HG02852 (cell line): ENCODE data around the gene S1PR3.

Experiments
- ATAC-seq: cut with Tn5 transposase; IDR thresholded peaks from one replicate; pipeline ENCODE4 v1.9.1; 2021; ENCODE audit warnings: mild to moderate bottlenecking, moderate library complexity; ENCODE audit not compliant: unreplicated experiment

S1PR3 gene

DNA sequence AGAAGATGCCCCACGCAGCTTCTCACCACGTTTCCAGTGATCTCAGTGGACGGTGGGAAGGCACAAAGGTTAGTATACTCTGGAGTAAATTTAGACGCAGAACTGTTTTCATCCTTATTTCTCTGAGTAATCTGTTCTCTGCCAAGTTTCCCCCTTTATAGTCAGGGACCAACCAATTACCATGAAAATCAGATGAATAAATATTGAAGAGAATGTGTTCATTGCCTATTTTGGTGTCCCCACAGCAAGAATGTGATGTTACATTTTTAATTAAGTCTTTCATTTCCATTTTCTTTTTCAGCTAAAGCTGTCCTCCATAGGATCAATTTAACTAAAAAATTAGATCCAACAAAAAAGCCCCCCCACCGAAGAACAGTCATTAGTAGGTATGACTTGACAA, 41.4 kb downstream of the S1PR3 start:
- no peak for ATAC-seq

GRCh38 chr9:89036383-89036782, 45.1 kb downstream of the S1PR3 start:
- no peak for ATAC-seq

- no peak for ATAC-seq
Observed at GRCh38 chr9:89036891-89037290, 45.6 kb downstream of the S1PR3 start.

DNA sequence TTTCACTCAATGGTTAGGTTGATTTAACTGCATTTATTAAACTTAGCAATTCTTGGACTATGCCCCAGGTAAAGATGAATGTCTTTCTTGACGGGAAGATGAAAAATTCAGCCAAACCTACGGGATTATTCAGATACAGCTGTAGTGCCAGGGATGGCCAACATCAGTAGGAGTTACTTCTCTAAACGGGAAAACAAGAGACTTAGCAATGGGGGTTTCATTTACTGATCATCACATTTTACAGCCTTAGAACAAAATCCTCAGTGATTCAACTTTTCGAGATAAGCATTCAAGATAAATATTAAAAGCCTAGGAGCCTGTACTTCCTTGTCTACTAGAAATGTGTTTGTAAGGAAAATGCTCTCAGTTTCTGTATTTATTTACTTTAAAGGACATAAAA, 46.1 kb downstream of the S1PR3 start:
- ATAC-seq = no peak

DNA sequence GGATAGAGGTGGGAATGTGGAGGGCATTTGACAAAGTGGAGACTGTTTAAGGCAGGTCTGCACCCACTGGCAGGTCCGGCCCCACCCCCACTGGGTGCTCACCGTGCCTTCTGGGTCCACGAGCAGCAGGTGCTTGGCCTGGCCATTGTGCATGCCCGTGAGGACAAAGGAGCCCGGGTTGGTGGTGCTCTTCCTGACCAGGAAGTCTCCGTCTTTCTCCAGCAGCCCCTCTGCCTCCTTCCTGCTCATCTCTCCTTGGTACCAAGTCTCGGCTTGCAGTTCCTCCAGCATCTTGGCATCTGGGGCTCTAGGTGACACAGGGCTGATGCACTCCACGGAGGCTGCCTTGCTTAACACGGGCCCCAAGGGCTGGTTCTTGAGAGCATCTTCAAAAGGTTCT, 46.6 kb downstream of the S1PR3 start:
- no peak for ATAC-seq

GRCh38 chr9:89038382-89039103, 47.3 kb downstream of the S1PR3 start:
- ATAC-seq = no peak

DNA sequence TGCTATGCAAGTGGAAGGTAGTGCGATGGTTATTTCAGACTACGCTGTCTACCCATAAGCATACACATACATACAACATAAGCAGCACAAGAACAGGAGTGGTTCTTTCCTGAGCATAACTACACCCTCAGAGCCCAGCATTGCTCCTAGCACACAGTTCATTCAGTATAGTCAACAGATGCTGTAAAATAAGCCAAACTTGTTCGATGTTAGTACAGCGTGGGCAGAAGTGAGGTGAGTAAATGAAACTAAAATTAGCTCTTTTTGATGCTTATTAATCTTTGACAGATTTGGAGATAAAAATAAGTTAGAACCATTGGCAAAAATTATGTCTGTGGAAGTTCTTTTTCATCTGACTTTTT, 47.8 kb downstream of the S1PR3 start:
- no peak for ATAC-seq

DNA sequence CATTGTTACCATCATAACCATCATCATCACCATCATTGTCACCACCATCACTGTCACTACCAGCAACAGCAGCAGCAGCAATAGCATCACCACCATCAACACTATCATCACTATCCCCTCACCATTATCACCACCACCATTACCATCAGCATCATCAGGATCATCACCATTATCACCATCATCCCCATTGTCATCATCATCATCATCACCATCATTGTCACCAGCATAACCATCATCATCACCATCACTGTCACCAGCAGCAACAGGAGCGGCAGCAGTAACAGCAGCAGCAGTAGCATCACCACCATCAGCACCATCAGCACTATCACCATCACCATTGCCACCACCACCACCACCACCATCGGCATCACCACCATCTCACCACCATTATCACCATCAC, 48.4 kb downstream of the S1PR3 start:
- no peak for ATAC-seq

GRCh38 chr9:89042984-89043383, 51.7 kb downstream of the S1PR3 start:
- ATAC-seq = no peak

- ATAC-seq = no peak
Observed at GRCh38 chr9:89044104-89044503, 52.8 kb downstream of the S1PR3 start.

DNA sequence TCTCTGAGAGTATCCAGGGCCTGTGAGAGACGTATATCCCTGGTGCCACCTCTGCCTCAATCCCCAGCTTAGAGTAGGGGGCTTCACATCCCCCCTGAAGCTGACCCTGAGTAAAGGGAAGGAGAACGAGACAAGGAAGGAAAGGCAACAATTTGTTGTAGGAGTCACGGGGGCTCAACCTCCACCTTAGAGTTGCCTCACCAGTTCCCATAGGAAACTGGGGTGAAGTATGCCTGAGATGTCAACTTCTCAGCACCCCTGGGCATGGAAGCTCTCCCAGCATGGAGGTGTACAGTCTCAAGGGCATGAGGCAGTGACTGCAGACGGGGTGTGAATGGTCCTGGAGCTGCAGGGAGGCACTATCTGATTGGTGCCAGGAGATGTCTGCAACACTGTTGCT, 53.6 kb downstream of the S1PR3 start:
- no peak for ATAC-seq

DNA sequence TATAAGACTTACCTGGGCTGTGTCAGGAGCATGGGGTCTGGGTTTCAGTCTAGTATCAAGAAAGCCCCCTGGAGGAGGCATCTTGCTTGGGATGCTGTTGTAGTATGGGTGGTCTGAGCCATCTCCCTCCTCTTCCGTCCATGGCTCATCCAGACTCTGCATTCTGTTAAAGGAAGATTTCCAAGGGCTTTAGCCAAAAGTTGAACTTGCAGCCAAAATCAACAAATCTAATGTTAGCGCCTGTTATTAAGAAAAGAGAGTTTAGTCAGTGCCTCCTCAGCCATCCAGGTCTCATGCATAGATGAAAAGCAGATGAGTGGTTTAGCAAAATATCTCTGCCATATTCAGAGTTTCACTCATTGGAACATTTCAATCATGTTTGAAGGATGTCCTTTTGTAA, 55.6 kb downstream of the S1PR3 start:
- ATAC-seq = no peak

DNA sequence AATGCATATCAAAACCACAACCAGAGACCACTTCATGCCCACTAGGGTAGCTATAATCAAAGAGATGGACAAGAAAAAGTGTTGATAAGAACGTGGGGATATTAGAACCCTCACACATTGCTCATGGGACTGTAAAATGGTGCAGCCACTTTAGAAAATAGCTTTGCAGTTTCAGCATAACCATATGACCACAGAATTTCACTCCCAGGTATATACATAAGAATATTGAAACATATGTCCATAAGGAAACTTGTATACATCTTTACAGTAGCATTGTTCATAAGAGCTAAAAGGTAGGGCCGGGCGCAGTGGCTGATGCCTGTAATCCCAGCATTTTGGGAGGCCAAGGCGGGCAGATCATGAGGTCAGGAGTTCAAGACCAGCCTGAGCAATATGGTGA, 56.4 kb downstream of the S1PR3 start:
- ATAC-seq = no peak

DNA sequence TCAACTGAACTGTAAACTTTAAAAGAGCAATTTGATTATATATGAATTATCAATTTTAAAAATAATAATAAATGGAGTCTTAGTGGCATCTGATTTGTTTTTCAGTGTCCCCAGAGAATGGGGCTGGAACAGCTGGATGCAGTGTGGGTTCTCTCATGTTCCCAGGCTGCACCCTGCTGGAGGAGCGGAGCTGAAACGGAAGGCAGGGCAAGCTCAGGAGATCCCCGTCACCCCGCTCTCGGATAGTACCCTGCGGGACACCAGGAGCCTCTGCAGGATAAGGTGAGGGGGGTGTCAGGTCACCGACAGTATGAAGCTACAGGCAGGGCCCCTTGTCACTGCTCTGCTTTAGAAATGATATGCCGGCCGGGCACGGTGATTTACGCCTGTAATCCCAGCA, 57.3 kb downstream of the S1PR3 start:
- ATAC-seq = no peak

- ATAC-seq = no peak
Observed at GRCh38 chr9:89049646-89050045, 58.4 kb downstream of the S1PR3 start.

DNA sequence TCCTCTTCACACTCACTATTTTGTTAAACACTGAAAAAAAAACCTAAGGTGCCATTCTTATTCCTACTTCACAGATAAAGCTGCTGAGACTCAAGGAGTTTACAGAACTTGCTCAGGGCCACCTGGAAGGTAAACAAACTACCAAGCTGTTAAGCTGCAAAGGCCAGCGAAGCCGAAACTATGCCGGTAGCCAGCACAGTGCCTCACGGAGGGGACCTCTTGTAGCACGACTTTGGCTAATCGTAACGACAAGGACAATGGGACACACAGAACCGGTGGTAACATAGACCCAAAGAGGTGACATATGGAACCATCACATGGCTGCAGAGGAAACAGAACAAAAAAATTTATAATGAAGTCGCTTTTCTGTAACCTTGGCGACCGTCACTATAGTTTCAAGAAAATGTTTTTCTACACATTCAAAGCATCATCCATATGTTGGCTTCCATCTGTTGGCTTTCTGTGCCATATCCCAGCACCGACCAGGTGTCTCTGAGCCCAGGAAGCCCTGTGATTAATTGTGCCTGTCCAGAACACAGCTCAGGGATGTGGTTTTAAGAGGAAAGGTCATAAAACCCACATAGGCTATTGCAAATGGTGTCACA, 60.3 kb downstream of the S1PR3 start:
- ATAC-seq = no peak

DNA sequence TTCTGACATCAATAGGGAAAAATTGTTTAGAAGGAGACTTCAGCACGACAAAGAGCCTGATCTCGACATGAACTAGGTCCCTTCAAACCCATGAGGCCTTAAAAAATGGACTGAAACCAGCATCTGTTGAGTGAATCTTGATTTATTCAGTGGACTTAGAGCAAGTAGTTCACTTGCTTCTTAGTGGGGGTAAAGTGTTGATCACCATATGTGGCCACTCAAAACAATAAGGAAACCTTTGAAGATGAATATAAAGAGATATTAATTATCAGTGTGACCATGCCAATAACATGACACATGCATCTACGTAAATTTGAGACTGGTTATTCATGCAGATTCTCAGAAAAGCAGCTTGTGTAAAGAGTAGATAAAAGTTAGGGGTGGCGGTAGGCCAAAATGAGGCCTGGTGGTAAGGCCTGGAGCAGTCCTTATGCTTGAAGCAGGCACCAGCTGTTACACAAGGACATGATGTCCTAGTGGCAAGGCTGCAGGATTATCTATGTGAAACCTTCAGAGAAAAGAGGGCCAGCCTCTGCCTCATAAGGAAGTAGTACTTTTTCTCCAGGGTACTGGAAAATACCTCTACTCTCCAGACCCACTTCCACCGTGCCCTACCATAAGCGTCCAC, 61.3 kb downstream of the S1PR3 start:
- ATAC-seq = no peak

DNA sequence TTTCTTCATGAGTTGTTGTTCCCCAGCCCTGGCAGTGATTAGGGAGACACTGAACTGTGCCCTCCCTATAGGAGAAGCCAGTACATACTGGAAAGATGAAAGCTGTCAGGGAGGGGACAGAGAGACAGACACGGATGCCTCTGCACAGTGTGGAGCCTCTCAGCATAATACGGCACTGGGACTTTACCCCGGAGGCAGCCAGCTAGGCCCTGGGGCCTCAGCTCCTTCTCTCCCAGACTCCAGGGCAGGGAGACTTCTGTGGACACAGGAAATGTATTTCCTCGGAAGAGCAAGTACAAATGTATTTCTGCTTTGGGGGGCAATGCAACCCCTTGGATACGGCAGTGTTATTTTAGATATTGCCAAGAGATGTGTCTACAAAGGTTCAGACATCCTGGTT, 62.0 kb downstream of the S1PR3 start:
- no peak for ATAC-seq
